Skeletal muscle tissue (tissue), 4 donors: ENCODE measurements around the gene ZNF283. TPM values are rescaled to one million over a fixed set of nuclear protein-coding genes. Genes with fewer than 3 reads are reported as not detected.
"Not testable (repeated sequence)": the region's sequence is repeated elsewhere in the genome, so short reads cannot be mapped to it uniquely, and the experiment has no call there.

Source experiments
- H3K27ac ChIP-seq: one replicate; pipeline ENCODE4 v1.7.0; 2013; ENCODE audit warnings: mild to moderate bottlenecking, low read depth, low read length, inconsistent platforms
- H3K27me3 ChIP-seq, 3 donors: one replicate each; pipeline ENCODE4 v1.7.0; 2013; ENCODE audit warnings: low read length in 3 of 3; ENCODE audit not compliant: control insufficient read depth in 3 of 3, insufficient read depth in 3 of 3
- H3K36me3 ChIP-seq, 3 donors: one replicate each; pipeline ENCODE4 v1.7.0; 2013; ENCODE audit warnings: low read length in 3 of 3; ENCODE audit not compliant: control insufficient read depth in 3 of 3, insufficient read depth in 3 of 3
- H3K4me1 ChIP-seq, 3 donors: one replicate each; pipeline ENCODE4 v1.7.0; 2013; ENCODE audit warnings: low read length in 3 of 3, mild to moderate bottlenecking in 3 of 3; ENCODE audit not compliant: control insufficient read depth in 3 of 3, insufficient read depth in 3 of 3
- H3K4me3 ChIP-seq, 3 donors: one replicate each; pipeline ENCODE4 v1.7.0; 2013; ENCODE audit warnings: low read length in 3 of 3
- H3K9ac ChIP-seq, 3 donors: one replicate each; pipeline ENCODE4 v1.7.0; 2013; ENCODE audit warnings: low read length in 3 of 3, mild to moderate bottlenecking in 3 of 3, moderate library complexity in 2 of 3, low read depth in 1 of 3
- H3K9me3 ChIP-seq, 3 donors: one replicate each; pipeline ENCODE4 v1.7.0; 2013; ENCODE audit warnings: low read length in 3 of 3; ENCODE audit not compliant: control insufficient read depth in 3 of 3
- total RNA-seq: library from RNA; depleted of rRNA; stranded (reverse); fragments of >200 nt; gene quantifications from one replicate; pipeline ENCODE4 v1.2.3, GENCODE V29; 2014
- donor health status: Osteomylitis.

Gene ZNF283
- total RNA-seq, 1 donor from 2014 or later: 21.4 TPM

DNA sequence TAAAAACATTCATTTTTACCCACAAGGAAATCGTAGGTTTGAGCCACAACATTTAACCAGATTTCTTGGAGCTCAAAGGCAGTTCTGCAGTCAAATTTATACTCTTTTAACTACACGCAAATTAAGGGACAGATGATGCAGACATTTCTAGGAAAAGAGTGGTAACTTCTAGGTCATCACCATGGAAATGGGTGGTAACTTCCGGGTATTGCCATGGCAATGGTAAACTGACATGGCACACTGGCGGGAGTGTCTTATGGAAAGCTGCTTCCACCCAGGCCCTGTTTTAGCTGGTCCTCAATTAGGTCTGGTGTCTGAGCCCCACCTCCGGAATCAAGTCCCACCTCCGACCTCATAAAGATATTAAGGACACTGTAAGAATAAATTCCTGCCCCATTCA, 14.4 kb upstream of the ZNF283 start:
- no peaks in the 10 kb centered on the region for H3K4me1 ChIP-seq
- H3K36me3 ChIP-seq: no peaks in the 10 kb centered on the region
- H3K27ac ChIP-seq: no peak overlapping the region
- H3K4me3 ChIP-seq: no peak overlapping the region
- peaks cover 0 to 3% (median 0%) of the 10 kb centered on the region in 3 donors for H3K27me3 ChIP-seq
- H3K9me3 ChIP-seq: peaks cover 0 to 2% (median 0%) of the 10 kb centered on the region in 3 donors
- H3K9ac ChIP-seq: no peak overlapping the region

- H3K4me1 ChIP-seq: no peaks in the 10 kb centered on the region
- no peaks in the 10 kb centered on the region for H3K36me3 ChIP-seq
- no peak overlapping the region for H3K27ac ChIP-seq
- H3K9me3 ChIP-seq: peaks cover 0 to 2% (median 0%) of the 10 kb centered on the region in 3 donors
- no peak overlapping the region for H3K4me3 ChIP-seq
- H3K9ac ChIP-seq: no peak overlapping the region
- H3K27me3 ChIP-seq: peaks cover 0 to 4% (median 3%) of the 10 kb centered on the region in 3 donors
These were observed 12.3 kb upstream of the ZNF283 start for GRCh38 chr19:43814663-43815352.

DNA sequence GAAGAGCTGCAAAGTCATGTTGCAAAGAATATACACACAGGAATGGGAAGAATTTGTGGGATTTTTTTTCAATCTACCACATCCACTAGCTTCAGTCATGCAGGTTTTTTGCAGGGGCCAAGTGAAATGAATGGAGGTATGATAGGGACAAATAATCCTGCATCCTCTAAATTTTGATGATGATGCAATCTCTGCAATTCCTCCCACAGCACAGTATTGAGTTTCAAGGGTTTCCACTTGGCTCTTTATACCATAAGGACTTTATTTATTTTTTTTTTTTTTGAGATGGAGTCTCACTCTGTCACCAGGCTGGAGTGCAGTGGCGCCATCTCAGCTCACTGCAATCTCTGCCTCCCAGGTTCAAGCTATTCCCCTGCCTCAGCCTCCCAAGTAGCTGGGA, 9.7 kb upstream of the ZNF283 start:
- not testable (repeated sequence) for H3K4me3 ChIP-seq, H3K27ac ChIP-seq, H3K4me1 ChIP-seq, H3K9ac ChIP-seq, H3K9me3 ChIP-seq, H3K36me3 ChIP-seq
- peaks cover 12 to 14% (median 13%) of the 10 kb centered on the region in 3 donors for H3K27me3 ChIP-seq

DNA sequence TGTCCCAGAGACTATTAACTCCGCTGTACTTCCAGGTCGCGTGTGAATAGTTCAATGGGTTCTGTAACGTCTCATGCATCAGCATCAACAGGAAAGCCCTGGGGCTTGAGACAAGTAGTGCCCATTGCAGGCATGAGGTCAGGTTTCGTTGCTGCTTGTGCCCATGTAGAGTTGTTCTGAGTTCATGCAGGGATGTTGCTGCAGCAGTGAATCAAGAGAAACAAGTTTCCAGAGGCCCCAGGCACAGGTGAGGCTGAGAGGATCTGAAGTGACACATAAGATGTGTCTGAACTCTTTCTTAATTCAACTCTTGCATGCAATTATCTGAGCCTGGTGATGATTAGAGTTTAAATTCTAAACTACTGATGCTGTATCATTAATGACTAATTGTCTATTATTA, 8.6 kb upstream of the ZNF283 start:
- peaks cover 6 to 9% (median 7%) of the 10 kb centered on the region in 3 donors for H3K4me1 ChIP-seq
- H3K27ac ChIP-seq: no peak overlapping the region
- peaks cover 0 to 10% (median 2%) of the 10 kb centered on the region in 3 donors for H3K9me3 ChIP-seq
- H3K36me3 ChIP-seq: no peaks in the 10 kb centered on the region
- no peak overlapping the region for H3K9ac ChIP-seq
- H3K4me3 ChIP-seq: no peak overlapping the region
- H3K27me3 ChIP-seq: peaks cover 11 to 14% (median 12%) of the 10 kb centered on the region in 3 donors

GRCh38 chr19:43820098-43820883, 6.8 kb upstream of the ZNF283 start:
- no peak overlapping the region for H3K27ac ChIP-seq
- H3K36me3 ChIP-seq: no peaks in the 10 kb centered on the region
- H3K27me3 ChIP-seq: peaks cover 11 to 14% (median 12%) of the 10 kb centered on the region in 3 donors
- H3K4me3 ChIP-seq: peak overlapping the region; percentile 62 to 83 (median 73)
- H3K9ac ChIP-seq: peak overlapping the region in 1 of 3 donors; percentile 10
- H3K4me1 ChIP-seq: peaks cover 6 to 9% (median 7%) of the 10 kb centered on the region in 3 donors
- peaks cover 0 to 10% (median 0%) of the 10 kb centered on the region in 3 donors for H3K9me3 ChIP-seq

- H3K9me3 ChIP-seq: peaks cover 0 to 10% (median 0%) of the 10 kb centered on the region in 3 donors
- H3K27me3 ChIP-seq: peaks cover 11 to 14% (median 12%) of the 10 kb centered on the region in 3 donors
- H3K4me1 ChIP-seq: peaks cover 6 to 9% (median 7%) of the 10 kb centered on the region in 3 donors
- H3K9ac ChIP-seq: no peak overlapping the region
- H3K4me3 ChIP-seq: peak overlapping the region; percentile 62 to 83 (median 73)
- H3K27ac ChIP-seq: no peak overlapping the region
- H3K36me3 ChIP-seq: no peaks in the 10 kb centered on the region
These were observed 6.3 kb upstream of the ZNF283 start for GRCh38 chr19:43820884-43821215.

- Histone ChIP-seq H3K27me3 (peaks cover 11 to 14% (median 12%) of the 10 kb centered on the region in 3 donors), H3K4me1 (peaks cover 11 to 14% (median 14%) of the 10 kb centered on the region in 3 donors), H3K9me3 (peaks cover 0 to 13% (median 0%) of the 10 kb centered on the region in 3 donors)
- H3K9ac ChIP-seq, H3K36me3 ChIP-seq, H3K27ac ChIP-seq, H3K4me3 ChIP-seq: not testable (repeated sequence)
These were observed 3.3 kb upstream of the ZNF283 start for GRCh38 chr19:43823856-43824255.

GRCh38 chr19:43824572-43824971, 2.5 kb upstream of the ZNF283 start:
- not testable (repeated sequence) for H3K4me3 ChIP-seq, H3K27ac ChIP-seq, H3K9ac ChIP-seq, H3K36me3 ChIP-seq
- peaks cover 11 to 14% (median 14%) of the 10 kb centered on the region in 3 donors for H3K4me1 ChIP-seq
- H3K9me3 ChIP-seq: peaks cover 0 to 13% (median 0%) of the 10 kb centered on the region in 3 donors
- H3K27me3 ChIP-seq: peaks cover 10 to 14% (median 11%) of the 10 kb centered on the region in 3 donors

GRCh38 chr19:43839139-43839538, 12.0 kb downstream of the ZNF283 start:
- Histone ChIP-seq H3K36me3 (peaks cover 68 to 90% (median 90%) of the 10 kb centered on the region in 3 donors), H3K4me1 (no peaks in the 10 kb centered on the region), H3K9me3 (peaks cover 12 to 67% (median 22%) of the 10 kb centered on the region in 3 donors), H3K4me3 (peak overlapping the region in 1 of 3 donors; percentile 11), H3K9ac (no peak overlapping the region), H3K27ac (no peak overlapping the region), H3K27me3 (no peaks in the 10 kb centered on the region)

DNA sequence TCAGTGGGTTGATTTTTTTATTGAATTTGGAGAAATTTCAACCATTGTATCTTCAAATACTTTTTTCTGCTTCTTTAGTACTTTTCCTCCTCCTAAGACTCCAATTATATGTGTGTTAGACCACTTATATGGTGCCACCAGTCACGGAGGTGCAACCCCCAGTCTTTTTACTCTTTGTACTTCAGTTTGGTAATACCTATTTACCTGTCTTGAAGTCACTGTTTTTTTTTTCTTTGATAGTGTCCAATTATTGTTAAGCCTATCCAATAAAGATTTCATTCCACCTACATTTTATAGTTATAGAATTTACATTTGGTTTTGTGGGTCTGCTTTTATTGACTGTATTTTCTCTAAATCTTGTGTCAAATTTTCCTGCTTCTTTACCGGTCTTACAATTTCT, 14.9 kb downstream of the ZNF283 start:
- H3K4me3 ChIP-seq: peak overlapping the region in 1 of 3 donors; percentile 51
- peaks cover 51 to 86% (median 81%) of the 10 kb centered on the region in 3 donors for H3K36me3 ChIP-seq
- H3K27me3 ChIP-seq: no peaks in the 10 kb centered on the region
- no peak overlapping the region for H3K27ac ChIP-seq
- H3K9ac ChIP-seq: no peak overlapping the region
- H3K4me1 ChIP-seq: no peaks in the 10 kb centered on the region
- peaks cover 19 to 69% (median 24%) of the 10 kb centered on the region in 3 donors for H3K9me3 ChIP-seq
